Ishikawa (cell line): ENCODE measurements around the gene SLC38A10.

Source experiments
- CEBPB ChIP-seq: IDR thresholded peaks from 2 replicates; pipeline ENCODE4 v1.6.1; 2012
- CREB1 ChIP-seq: IDR thresholded peaks from 2 replicates; pipeline ENCODE4 v1.6.1; 2012; ENCODE audit warnings: low read depth
- EGR1 ChIP-seq: IDR thresholded peaks from 2 replicates; pipeline ENCODE4 v1.6.1; 2012
- EP300 ChIP-seq: IDR thresholded peaks from 2 replicates; pipeline ENCODE4 v1.6.1; 2012; ENCODE audit warnings: borderline replicate concordance
- FOXM1 ChIP-seq: IDR thresholded peaks from 2 replicates; pipeline ENCODE4 v1.6.1; 2012; ENCODE audit warnings: low read depth, borderline replicate concordance
- MAX ChIP-seq: IDR thresholded peaks from 2 replicates; pipeline ENCODE4 v1.6.1; 2012
- NFIC ChIP-seq: IDR thresholded peaks from 2 replicates; pipeline ENCODE4 v1.6.1; 2012
- RAD21 ChIP-seq: IDR thresholded peaks from 2 replicates; pipeline ENCODE4 v1.6.1; 2012; ENCODE audit warnings: low read depth
- REST ChIP-seq: IDR thresholded peaks from 2 replicates; pipeline ENCODE4 v1.6.1; 2012; ENCODE audit warnings: low read depth, mild to moderate bottlenecking
- TAF1 ChIP-seq: IDR thresholded peaks from 2 replicates; pipeline ENCODE4 v1.6.1; 2012; ENCODE audit warnings: low read depth, mild to moderate bottlenecking
- TCF12 ChIP-seq: IDR thresholded peaks from 2 replicates; pipeline ENCODE4 v1.6.1; 2012; ENCODE audit warnings: low read depth
- TEAD4 ChIP-seq: IDR thresholded peaks from 2 replicates; pipeline ENCODE4 v1.6.1; 2012
- USF1 ChIP-seq: IDR thresholded peaks from 2 replicates; pipeline ENCODE4 v1.6.1; 2012
- YY1 ChIP-seq: IDR thresholded peaks from 2 replicates; pipeline ENCODE4 v1.6.1; 2012; ENCODE audit warnings: low read depth
- ZBTB7A ChIP-seq: IDR thresholded peaks from 2 replicates; pipeline ENCODE4 v1.6.1; 2012; ENCODE audit warnings: low read depth

Gene SLC38A10

GRCh38 chr17:81339534-81340296 lies 44.6 kb upstream of the SLC38A10 start:
- TF ChIP-seq YY1, result no peak
- TF ChIP-seq MAX, result no peak
- TF ChIP-seq NFIC, result no peak
- no peak for TF ChIP-seq TCF12
- TF ChIP-seq EP300, result no peak
- TF ChIP-seq EGR1, result no peak
- no peak for TF ChIP-seq TEAD4
- no peak for TF ChIP-seq FOXM1
- TF ChIP-seq REST, result no peak
- no peak for TF ChIP-seq CREB1
- no peak for TF ChIP-seq TAF1

GRCh38 chr17:81339191-81339533 lies 44.1 kb upstream of the SLC38A10 start:
- no peak for TF ChIP-seq CEBPB
- TF ChIP-seq TEAD4, result no peak
- TF ChIP-seq MAX, result no peak
- TF ChIP-seq TCF12, result no peak
- no peak for TF ChIP-seq FOXM1
- TF ChIP-seq TAF1, result no peak
- TF ChIP-seq RAD21, result no peak
- TF ChIP-seq CREB1, result no peak
- TF ChIP-seq EP300, result no peak
- no peak for TF ChIP-seq NFIC
- TF ChIP-seq ZBTB7A, result no peak

GRCh38 chr17:81338274-81339190 lies 43.4 kb upstream of the SLC38A10 start:
- no peak for TF ChIP-seq CREB1
- no peak for TF ChIP-seq TAF1
- no peak for TF ChIP-seq FOXM1
- no peak for TF ChIP-seq USF1
- TF ChIP-seq EGR1, result no peak
- no peak for TF ChIP-seq MAX
- TF ChIP-seq EP300, result no peak
- TF ChIP-seq YY1, result no peak
- TF ChIP-seq REST, result no peak
- no peak for TF ChIP-seq CEBPB
- no peak for TF ChIP-seq ZBTB7A
- no peak for TF ChIP-seq TEAD4

GRCh38 chr17:81337476-81337879 lies 42.4 kb upstream of the SLC38A10 start:
- TF ChIP-seq TCF12 (no peak), ZBTB7A (no peak), NFIC (no peak), EGR1 (no peak), CEBPB (no peak), RAD21 (no peak), CREB1 (no peak), TEAD4 (no peak), EP300 (no peak), MAX (no peak), YY1 (no peak), TAF1 (no peak), REST (no peak), FOXM1 (no peak), USF1 (no peak)
